Keratinocyte (primary cell): Measurements from ENCODE around the gene CBLN1. TPM values are rescaled to one million over a fixed set of nuclear protein-coding genes. Genes with fewer than 3 reads are reported as not detected.

Source experiments
- DNase-seq: peaks from one replicate; pipeline ENCODE4 v3.0.0-alpha.2; 2011; ENCODE audit warnings: low read depth, missing footprints, low spot score
- FAIRE-seq: peaks from 2 replicates; lab custom pipeline; 2011; peaks lifted over from hg19 to GRCh38; lab: Jason Lieb, UNC
- H2AFZ ChIP-seq: 2 replicates; pipeline ENCODE4 v1.6.0; 2012; ENCODE audit warnings: low read length, control low read depth, inconsistent platforms; ENCODE audit not compliant: control insufficient read depth
- H3K27ac ChIP-seq: 2 replicates; pipeline ENCODE4 v1.5.1; 2011; ENCODE audit warnings: low read length; ENCODE audit not compliant: control insufficient read depth, insufficient read depth
- H3K27me3 ChIP-seq: 3 replicates; pipeline ENCODE4 v1.6.0; 2011; ENCODE audit warnings: low read length; ENCODE audit not compliant: control insufficient read depth, insufficient read depth; ENCODE audit errors: extremely low read depth
- H3K36me3 ChIP-seq, 2 experiments: 2 replicates in 1 of 2; 3 replicates in 1 of 2; pipeline ENCODE4 v1.5.1; 2011; ENCODE audit warnings: low read length in 2 of 2, mild to moderate bottlenecking in 1 of 2; ENCODE audit not compliant: control insufficient read depth in 2 of 2, insufficient read depth in 2 of 2; ENCODE audit errors: extremely low read depth in 1 of 2
- H3K4me1 ChIP-seq: 3 replicates; pipeline ENCODE4 v1.5.1; 2011; ENCODE audit warnings: low read length; ENCODE audit not compliant: control insufficient read depth, insufficient read depth; ENCODE audit errors: extremely low read depth
- H3K4me2 ChIP-seq: 3 replicates; pipeline ENCODE4 v1.6.0; 2011; ENCODE audit warnings: low read depth, low read length; ENCODE audit not compliant: control insufficient read depth, insufficient read depth; ENCODE audit errors: extremely low read depth
- H3K4me3 ChIP-seq, 3 experiments: fragments of 200-600 bp in 1 of 3; sonication (generic) in 1 of 3; 2 replicates in 2 of 3; 3 replicates in 1 of 3; pipeline ENCODE4 v1.5.1; 2011 to 2016; ENCODE audit warnings: low read length in 3 of 3, mild to moderate bottlenecking in 3 of 3, control low read depth in 2 of 3, inconsistent platforms in 1 of 3, low read depth in 1 of 3, mixed read lengths in 1 of 3, mixed run types in 1 of 3, moderate library complexity in 1 of 3; ENCODE audit not compliant: control insufficient read depth in 2 of 3, insufficient read depth in 2 of 3; ENCODE audit errors: extremely low read depth in 1 of 3
- H3K79me2 ChIP-seq: 2 replicates; pipeline ENCODE4 v1.6.0; 2012; ENCODE audit warnings: low read length; ENCODE audit not compliant: control insufficient read depth, insufficient read depth
- H3K9ac ChIP-seq: 3 replicates; pipeline ENCODE4 v1.6.0; 2011; ENCODE audit warnings: low read length; ENCODE audit not compliant: control insufficient read depth, insufficient read depth; ENCODE audit errors: extremely low read depth
- H3K9me1 ChIP-seq: 3 replicates; pipeline ENCODE4 v1.6.0; 2011; ENCODE audit warnings: low read length; ENCODE audit not compliant: control insufficient read depth, insufficient read depth; ENCODE audit errors: extremely low read depth
- H3K9me3 ChIP-seq: 2 replicates; pipeline ENCODE4 v1.5.1; 2012; ENCODE audit warnings: low read depth, low read length; ENCODE audit not compliant: control insufficient read depth
- H4K20me1 ChIP-seq: 3 replicates; pipeline ENCODE4 v1.6.0; 2011; ENCODE audit warnings: low read length; ENCODE audit not compliant: control insufficient read depth, insufficient read depth; ENCODE audit errors: extremely low read depth
- EZH2 ChIP-seq: IDR thresholded peaks from one replicate; pipeline ENCODE4 v1.6.1; 2012; ENCODE audit warnings: inconsistent platforms, mild to moderate bottlenecking, low read length, moderate library complexity
- dilution Hi-C: fragments of 300-500 bp; cut with MboI; formaldehyde crosslinking; loops from one replicate; pipeline ENCODE4 v1.7.0; 2020; ENCODE audit warnings: low sequenced_read_pairs; ENCODE audit not compliant: extremely low pct_ligation_motif_present
- polyA plus RNA-seq, 5 experiments: library from polyadenylated mRNA; depleted of rRNA in 3 of 5; stranded (reverse) in 3 of 5; stranded (forward) in 1 of 5; unstranded in 1 of 5; fragments of >200 nt; gene quantifications; 1 replicate in 1 of 5; 2 replicates in 3 of 5; 3 replicates in 1 of 5; pipeline versions ENCODE4 v1.2.1 to v1.2.3, GENCODE V29; 2011 to 2012; ENCODE audit warnings: missing spikeins in 2 of 5, low read depth in 1 of 5, low replicate concordance in 1 of 5
- TF ChIP-seq, protein P1 (sequence below), 3 experiments: IDR thresholded peaks in 1 of 3; conservative IDR thresholded peaks in 1 of 3; optimal IDR thresholded peaks in 1 of 3; 2 replicates in 2 of 3; 3 replicates in 1 of 3; pipeline versions ENCODE3 to v1.5.1; 2011; ENCODE audit warnings: low read length in 3 of 3, mild to moderate bottlenecking in 3 of 3, moderate library complexity in 2 of 3, control low read depth in 1 of 3, inconsistent platforms in 1 of 3; ENCODE audit not compliant: insufficient read depth in 2 of 3; ENCODE audit errors: extremely low read depth in 1 of 3

CBLN1 gene
- polyA plus RNA-seq, 1 donor (not counting 4 experiments of a cell fraction or from before 2014, with no cell fraction given), result not detected

DNA sequence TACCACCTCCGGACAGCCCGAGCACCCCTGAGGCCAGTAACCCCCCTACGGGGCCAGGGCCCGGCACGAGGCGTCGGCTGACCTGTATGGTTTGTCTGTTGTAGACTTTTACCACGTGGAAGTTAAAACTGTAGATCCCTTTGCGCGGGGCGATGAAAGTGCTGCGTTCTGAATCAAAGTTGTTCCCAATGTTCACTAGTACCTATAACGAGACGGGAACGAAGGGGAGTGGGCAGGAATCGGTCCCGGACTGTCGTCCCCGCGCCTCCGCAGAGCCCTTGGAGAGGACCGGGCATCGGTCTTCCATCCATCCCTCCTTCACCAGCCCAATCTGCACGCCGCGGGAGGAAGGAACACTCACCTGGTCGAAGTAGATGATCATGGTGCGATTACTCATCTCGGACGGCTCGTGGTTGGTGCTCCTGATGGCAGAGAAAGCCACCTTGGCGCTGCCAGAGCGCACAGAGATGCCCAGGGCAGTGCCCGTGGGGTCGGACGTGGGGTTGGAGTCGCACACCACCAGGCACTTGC is 732 bp downstream of the CBLN1 start:
- FAIRE-seq, result no peak
- no peaks in the 10 kb centered on the region for H4K20me1 ChIP-seq
- H2AFZ ChIP-seq, result no peak overlapping the region
- H3K36me3 ChIP-seq, result no peaks in the 10 kb centered on the region
- no peaks in the 10 kb centered on the region for H3K79me2 ChIP-seq
- H3K27ac ChIP-seq, result no peak overlapping the region
- peaks cover 4% of the 10 kb centered on the region for H3K9me3 ChIP-seq
- DNase-seq, result no peak
- no peak overlapping the region for H3K4me2 ChIP-seq
- peaks cover 74% of the 10 kb centered on the region for H3K27me3 ChIP-seq
- no peaks in the 10 kb centered on the region for H3K4me1 ChIP-seq
- TF ChIP-seq, protein P1, sequence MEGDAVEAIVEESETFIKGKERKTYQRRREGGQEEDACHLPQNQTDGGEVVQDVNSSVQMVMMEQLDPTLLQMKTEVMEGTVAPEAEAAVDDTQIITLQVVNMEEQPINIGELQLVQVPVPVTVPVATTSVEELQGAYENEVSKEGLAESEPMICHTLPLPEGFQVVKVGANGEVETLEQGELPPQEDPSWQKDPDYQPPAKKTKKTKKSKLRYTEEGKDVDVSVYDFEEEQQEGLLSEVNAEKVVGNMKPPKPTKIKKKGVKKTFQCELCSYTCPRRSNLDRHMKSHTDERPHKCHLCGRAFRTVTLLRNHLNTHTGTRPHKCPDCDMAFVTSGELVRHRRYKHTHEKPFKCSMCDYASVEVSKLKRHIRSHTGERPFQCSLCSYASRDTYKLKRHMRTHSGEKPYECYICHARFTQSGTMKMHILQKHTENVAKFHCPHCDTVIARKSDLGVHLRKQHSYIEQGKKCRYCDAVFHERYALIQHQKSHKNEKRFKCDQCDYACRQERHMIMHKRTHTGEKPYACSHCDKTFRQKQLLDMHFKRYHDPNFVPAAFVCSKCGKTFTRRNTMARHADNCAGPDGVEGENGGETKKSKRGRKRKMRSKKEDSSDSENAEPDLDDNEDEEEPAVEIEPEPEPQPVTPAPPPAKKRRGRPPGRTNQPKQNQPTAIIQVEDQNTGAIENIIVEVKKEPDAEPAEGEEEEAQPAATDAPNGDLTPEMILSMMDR (optimal IDR thresholded peaks at IDR 0.05 in 1 of 3, IDR thresholded peaks at IDR 0.05 in 1 of 3, conservative IDR thresholded peaks at IDR 0.05 in 1 of 3; ENCODE audit: extremely low read depth in 1 of 3, insufficient read depth in 2 of 3, low read length in 3 of 3), result no peak
- TF ChIP-seq EZH2, result peak; percentile 63
- H3K4me3 ChIP-seq, result no peak overlapping the region
- no peaks in the 10 kb centered on the region for H3K9me1 ChIP-seq
- dilution Hi-C loops, result no loop called here
- H3K9ac ChIP-seq, result no peak overlapping the region

DNA sequence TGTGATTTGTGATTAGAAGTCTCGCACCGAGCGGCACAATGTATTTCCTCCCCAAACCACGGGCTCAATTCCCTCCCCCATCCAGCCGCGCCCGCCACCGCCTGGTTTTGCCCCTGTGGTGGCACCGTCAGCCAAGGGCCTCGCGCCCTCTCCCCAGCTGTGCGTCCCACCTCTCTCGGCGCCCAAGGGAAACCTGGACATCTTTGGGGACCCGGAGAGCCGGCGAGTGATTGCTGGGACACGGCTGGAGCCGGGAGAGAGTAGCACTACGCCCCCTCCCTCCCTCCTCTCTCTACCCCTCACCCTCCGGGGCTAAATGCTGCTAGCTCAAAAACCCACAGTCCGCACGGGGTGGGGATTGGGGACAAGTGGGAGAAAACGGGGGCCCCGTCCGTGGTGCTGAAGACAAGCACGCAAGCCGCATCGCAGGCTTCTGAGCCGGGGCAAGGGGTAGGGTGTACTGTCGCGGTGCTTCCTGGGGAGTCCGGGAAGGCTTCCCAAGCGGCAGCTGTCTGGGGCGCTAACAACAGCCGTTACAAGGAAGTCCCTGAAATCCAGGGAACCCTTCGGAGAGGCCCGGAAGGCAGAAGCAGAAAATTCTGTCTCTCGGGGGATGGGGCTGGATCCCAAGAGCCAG is 1.4 kb downstream of the CBLN1 start:
- H3K79me2 ChIP-seq, result no peaks in the 10 kb centered on the region
- no peak overlapping the region for H2AFZ ChIP-seq
- H3K4me2 ChIP-seq, result no peak overlapping the region
- no peak overlapping the region for H3K27ac ChIP-seq
- no peak overlapping the region for H3K4me3 ChIP-seq
- no peak overlapping the region for H3K9ac ChIP-seq
- no peaks in the 10 kb centered on the region for H4K20me1 ChIP-seq
- H3K9me3 ChIP-seq, result peaks cover 4% of the 10 kb centered on the region
- no peak for FAIRE-seq
- H3K27me3 ChIP-seq, result peaks cover 81% of the 10 kb centered on the region
- DNase-seq, result no peak
- H3K4me1 ChIP-seq, result no peaks in the 10 kb centered on the region
- no peaks in the 10 kb centered on the region for H3K9me1 ChIP-seq
- TF ChIP-seq, protein P1 (optimal IDR thresholded peaks at IDR 0.05 in 1 of 3, IDR thresholded peaks at IDR 0.05 in 1 of 3, conservative IDR thresholded peaks at IDR 0.05 in 1 of 3; ENCODE audit: extremely low read depth in 1 of 3, insufficient read depth in 2 of 3, low read length in 3 of 3), result no peak
- peak; percentile 6 for TF ChIP-seq EZH2
- H3K36me3 ChIP-seq, result no peaks in the 10 kb centered on the region
- dilution Hi-C loops, result no loop called here
